GM11168 (cell line): ENCODE results near the gene GPR15LG.
"Not testable (repeated sequence)": the region's sequence is repeated elsewhere in the genome, so short reads cannot be mapped to it uniquely, and the experiment has no call there.

Experiments
- in situ Hi-C: fragments of 300-500 bp; cut with MboI; formaldehyde crosslinking; loops from one replicate; pipeline ENCODE4 v1.12.0; 2022; ENCODE audit warnings: low sequenced_read_pairs; ENCODE audit not compliant: unreplicated experiment

Gene GPR15LG

GRCh38 chr10:84173501-84173929 is at the start of gene GPR15LG:
Gene GPR15LG, plus strand, starts transcription at chr10:84173801. Its CDS starts 51 bp downstream, at chr10:84173852.
- in situ Hi-C loops = no loop called here

- in situ Hi-C loops = not testable (repeated sequence)
These were observed 47.5 kb upstream of the GPR15LG start for GRCh38 chr10:84125910-84126784.

GRCh38 chr10:84126785-84127167 is 46.8 kb upstream of the GPR15LG start:
- in situ Hi-C loops = no loop called here

- in situ Hi-C loops = no loop called here
These were observed 37.8 kb upstream of the GPR15LG start for GRCh38 chr10:84135836-84136235.

- in situ Hi-C loops = no loop called here
These were observed 35.8 kb upstream of the GPR15LG start for GRCh38 chr10:84137811-84138210.

GRCh38 chr10:84138478-84139125 is 35.0 kb upstream of the GPR15LG start:
- in situ Hi-C loops = no loop called here

- in situ Hi-C loops = loop anchor here (10.0 kb wide), 1 partner anchor 75 kb away; no protein-coding TSS in a partner anchor
These were observed 34.2 kb upstream of the GPR15LG start, which contains the start of gene GHITM for GRCh38 chr10:84139126-84140035. Gene GHITM, plus strand, starts transcription at chr10:84139509. Its CDS starts 1,992 bp downstream, at chr10:84141501.

- in situ Hi-C loops = loop anchor here (10.0 kb wide), 1 partner anchor 75 kb away; no protein-coding TSS in a partner anchor
These were observed 33.6 kb upstream of the GPR15LG start for GRCh38 chr10:84140036-84140379.

- in situ Hi-C loops = loop anchor here (10.0 kb wide), 1 partner anchor 67 kb away; no protein-coding TSS in a partner anchor
These were observed 26.3 kb upstream of the GPR15LG start for GRCh38 chr10:84147347-84147746.

GRCh38 chr10:84148006-84148597 is 25.5 kb upstream of the GPR15LG start:
- in situ Hi-C loops = loop anchor here (10.0 kb wide), 1 partner anchor 67 kb away; no protein-coding TSS in a partner anchor

GRCh38 chr10:84149854-84150253 is 23.7 kb upstream of the GPR15LG start:
- in situ Hi-C loops = loop anchor here (10.0 kb wide), 1 partner anchor 65 kb away; no protein-coding TSS in a partner anchor

- in situ Hi-C loops = no loop called here
These were observed 20.8 kb upstream of the GPR15LG start for GRCh38 chr10:84152769-84153168.

- in situ Hi-C loops = no loop called here
These were observed 18.1 kb upstream of the GPR15LG start for GRCh38 chr10:84155521-84155920.

GRCh38 chr10:84156009-84156408 is 17.6 kb upstream of the GPR15LG start:
- in situ Hi-C loops = no loop called here

GRCh38 chr10:84156768-84157167 is 16.8 kb upstream of the GPR15LG start:
- in situ Hi-C loops = no loop called here

GRCh38 chr10:84158061-84158460 is 15.5 kb upstream of the GPR15LG start:
- in situ Hi-C loops = no loop called here

- in situ Hi-C loops = no loop called here
These were observed 15.1 kb upstream of the GPR15LG start for GRCh38 chr10:84158550-84158949.

- in situ Hi-C loops = no loop called here
These were observed 14.4 kb upstream of the GPR15LG start for GRCh38 chr10:84159076-84159685.

- in situ Hi-C loops = loop anchor here (5.0 kb wide), 1 partner anchor 46 kb away; no protein-coding TSS in a partner anchor
These were observed 12.8 kb upstream of the GPR15LG start for GRCh38 chr10:84160663-84161362.
